DLD1 (cell line): ENCODE results near the gene LINGO1.

ENCODE experiments used
- in situ Hi-C: cut with HindIII; loops from 2 replicates; pipeline ENCODE4 v1.10.0; 2017; ENCODE audit warnings: low sequenced_read_pairs

LINGO1 gene, protein sequence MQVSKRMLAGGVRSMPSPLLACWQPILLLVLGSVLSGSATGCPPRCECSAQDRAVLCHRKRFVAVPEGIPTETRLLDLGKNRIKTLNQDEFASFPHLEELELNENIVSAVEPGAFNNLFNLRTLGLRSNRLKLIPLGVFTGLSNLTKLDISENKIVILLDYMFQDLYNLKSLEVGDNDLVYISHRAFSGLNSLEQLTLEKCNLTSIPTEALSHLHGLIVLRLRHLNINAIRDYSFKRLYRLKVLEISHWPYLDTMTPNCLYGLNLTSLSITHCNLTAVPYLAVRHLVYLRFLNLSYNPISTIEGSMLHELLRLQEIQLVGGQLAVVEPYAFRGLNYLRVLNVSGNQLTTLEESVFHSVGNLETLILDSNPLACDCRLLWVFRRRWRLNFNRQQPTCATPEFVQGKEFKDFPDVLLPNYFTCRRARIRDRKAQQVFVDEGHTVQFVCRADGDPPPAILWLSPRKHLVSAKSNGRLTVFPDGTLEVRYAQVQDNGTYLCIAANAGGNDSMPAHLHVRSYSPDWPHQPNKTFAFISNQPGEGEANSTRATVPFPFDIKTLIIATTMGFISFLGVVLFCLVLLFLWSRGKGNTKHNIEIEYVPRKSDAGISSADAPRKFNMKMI

DNA sequence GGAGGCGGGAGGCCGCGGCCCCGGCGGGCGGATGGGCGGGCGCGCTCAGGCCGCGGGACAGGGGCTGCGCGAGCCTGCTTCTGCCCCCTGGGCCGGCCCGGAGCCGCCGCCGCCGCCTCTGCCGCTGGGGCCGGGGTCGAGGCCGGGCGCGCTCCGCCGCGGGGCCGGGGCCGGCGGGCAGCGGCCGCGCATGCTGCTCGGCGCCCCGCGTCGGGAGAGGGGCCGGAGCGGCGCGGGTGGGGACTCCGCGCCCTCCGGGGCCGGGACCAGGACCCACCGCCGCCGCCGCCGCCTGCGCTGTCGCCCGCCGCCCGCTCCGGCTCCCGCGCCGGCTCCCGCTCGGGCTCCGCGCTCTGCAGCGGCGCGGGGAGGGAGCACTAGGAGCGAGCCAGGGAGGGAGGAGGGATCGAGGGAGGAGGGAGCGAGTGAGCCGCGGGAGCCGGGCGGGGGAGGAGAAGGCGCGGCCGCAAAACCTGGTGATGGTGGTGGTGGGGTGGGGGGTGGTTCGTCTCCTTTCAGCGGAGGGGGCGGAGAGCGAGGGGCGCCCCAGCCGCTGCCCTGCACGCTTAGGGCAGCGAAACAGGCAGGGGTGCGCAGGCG is at the start of gene LINGO1:
Gene LINGO1, minus strand, starts transcription at position 379 of the 600 bp plus-strand sequence. CDS start 597 bp downstream, outside the sequence.
- in situ Hi-C loops, result no loop called here

DNA sequence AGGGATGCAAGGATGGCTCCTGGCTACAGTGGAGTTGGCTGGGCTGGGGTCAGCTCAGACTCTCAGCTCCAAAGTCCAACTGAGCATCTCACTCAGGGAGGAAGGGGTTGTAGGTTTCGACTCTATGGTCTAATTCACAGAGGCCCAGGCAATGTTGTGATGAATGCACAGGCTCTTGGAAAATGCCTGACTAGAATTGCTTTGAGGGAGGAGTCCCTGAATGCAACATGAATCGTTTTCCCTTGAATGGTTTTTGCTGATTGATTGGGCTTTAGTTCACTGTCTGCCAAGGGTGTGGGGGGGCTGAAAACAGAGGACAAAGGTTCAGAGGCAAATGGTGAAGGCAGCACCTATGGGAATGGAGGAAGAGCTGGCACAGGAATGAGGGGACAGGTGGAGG is 48.6 kb upstream of the LINGO1 start:
- in situ Hi-C loops, result no loop called here

DNA sequence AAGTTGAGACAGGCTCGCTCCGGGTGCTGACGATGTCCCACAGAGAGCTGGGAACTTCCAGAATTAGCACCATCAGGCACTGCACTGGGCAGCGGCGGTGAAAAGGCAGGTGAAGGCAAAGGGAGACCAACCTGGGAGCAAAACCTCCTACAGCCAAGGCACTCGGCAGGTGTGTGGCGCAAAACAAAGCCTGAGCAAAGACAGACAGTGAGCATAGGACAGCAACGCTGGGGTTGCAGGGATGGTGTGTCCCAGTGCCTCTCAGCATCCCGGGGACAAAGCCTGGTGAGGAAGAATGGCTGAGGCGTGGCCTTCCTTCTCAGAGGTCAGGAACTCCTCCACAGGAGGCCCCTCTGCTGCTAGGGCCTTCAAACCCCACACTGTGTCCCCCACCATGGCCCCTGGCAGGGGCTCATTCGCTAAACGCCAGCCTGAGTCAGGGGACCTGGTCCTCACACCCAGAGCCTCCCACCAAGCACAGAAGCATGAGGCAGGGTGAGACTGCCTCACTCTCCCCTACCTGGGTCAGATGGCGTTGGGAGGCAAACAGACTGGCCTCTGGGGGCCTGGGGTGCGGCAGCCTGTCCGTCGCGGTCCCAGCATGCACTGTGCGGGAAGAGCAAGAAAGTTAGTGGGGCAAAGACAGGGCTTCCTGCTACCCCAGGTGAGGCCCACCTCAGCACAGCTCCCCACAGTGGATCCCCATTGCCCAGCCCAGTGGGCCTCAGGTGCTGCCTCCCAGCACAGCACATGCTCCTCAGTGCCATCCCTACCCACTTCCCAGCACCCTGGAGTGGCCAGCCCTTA is 44.1 kb upstream of the LINGO1 start:
- in situ Hi-C loops, result no loop called here

DNA sequence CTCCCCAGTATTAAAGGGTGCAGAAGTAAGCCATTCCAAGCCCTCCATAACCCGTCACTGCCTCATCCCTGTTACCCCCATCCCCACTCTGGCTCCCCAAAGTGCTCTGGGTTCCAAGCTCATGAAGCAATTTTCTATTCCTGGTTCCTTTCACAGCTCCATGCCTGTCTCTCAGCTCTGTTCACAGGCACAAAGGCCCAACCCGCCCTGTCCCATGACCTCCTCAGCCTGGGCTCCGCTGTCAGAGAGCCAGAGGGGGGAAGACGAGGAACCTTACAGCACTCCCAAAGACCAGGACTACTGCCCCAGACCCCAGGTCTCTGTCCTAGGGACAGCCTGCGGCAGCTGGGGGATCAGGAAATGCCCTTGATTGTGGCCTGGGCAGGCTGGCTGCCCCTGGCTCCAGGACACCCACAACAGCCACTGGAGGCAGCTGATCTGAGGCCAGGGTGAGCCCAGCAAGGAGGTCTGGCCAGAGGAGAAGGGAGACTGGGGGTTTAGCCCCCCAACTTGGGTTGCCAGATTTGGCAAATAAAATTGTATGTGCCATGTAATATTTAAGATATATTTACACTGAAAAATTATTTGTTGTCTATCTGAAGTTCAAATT is 43.2 kb upstream of the LINGO1 start:
- in situ Hi-C loops, result no loop called here

DNA sequence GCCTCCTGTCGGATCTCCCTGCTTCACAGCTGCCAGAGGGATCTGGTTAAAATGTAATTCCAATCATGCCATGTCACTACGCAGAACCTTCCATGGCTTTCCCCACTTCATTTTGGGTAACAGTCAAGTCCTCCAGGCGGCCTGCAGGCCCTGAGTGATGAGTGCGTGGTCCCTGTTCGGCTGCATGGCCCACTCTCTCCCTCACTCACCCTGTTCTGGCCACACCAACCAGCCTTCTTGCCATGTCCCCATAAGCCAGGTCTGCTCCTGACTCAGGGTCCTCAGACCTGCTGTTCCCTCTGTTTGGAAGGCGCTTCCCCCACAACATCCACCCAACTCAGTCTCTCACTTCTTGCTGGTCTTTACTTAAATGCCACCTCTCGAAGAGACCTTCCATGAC is 41.6 kb upstream of the LINGO1 start:
- in situ Hi-C loops, result no loop called here

- in situ Hi-C loops, result no loop called here
These were observed 41.2 kb upstream of the LINGO1 start for GRCh38 chr15:77673866-77674265.

DNA sequence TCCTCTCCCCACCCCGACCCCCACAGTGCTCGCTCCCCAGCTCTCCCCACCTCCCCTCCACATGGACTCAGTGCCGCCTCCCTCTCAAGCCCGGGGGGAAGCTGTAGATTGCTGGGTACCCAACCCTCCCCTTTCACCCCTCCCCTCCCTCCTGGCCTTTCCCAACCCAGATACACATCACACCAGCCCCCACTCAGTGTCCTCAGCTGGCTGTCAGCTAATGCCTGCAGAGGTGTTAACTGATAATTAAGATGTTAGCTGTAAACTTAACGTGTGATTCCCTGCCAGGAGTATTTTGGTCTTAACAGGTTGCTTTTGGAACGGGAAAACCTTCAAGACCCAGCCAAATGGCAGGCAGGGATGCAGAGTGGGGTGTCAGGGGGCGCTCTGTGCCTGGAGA is 39.4 kb upstream of the LINGO1 start:
- in situ Hi-C loops, result no loop called here

DNA sequence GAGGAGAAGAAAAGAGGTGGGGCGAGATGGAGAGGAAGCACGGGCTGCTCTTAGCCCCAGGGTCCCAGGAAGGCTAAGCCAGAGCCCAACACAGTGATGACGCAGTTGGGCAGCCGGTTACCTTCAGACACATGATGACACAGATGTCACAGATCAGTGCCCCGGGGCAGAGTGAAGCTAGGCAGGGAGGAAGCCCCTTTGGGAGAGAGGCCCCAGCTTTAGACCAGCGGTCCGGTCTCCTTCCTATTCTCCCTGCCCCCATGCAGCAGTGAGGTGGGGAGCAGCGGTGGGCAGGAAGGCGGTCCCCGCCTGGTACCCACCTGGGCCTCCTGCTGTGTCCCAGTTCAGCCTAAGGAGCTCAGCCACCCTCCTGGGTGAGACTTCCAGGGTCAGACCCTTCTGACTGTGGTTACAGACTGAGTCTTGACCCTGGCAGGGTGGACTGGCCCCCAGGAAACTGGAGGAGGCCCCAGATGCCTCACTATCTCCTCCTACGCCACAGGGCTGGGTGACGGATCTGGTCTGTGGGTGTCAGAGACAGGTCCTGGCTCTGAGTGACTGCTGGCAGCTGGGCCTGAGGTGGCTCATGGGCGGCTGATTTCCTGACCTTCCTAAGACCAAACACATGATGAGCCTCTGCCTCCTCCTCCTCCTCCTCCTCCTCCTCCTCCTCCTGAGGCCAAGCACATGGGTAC is 38.8 kb upstream of the LINGO1 start:
- in situ Hi-C loops, result no loop called here

DNA sequence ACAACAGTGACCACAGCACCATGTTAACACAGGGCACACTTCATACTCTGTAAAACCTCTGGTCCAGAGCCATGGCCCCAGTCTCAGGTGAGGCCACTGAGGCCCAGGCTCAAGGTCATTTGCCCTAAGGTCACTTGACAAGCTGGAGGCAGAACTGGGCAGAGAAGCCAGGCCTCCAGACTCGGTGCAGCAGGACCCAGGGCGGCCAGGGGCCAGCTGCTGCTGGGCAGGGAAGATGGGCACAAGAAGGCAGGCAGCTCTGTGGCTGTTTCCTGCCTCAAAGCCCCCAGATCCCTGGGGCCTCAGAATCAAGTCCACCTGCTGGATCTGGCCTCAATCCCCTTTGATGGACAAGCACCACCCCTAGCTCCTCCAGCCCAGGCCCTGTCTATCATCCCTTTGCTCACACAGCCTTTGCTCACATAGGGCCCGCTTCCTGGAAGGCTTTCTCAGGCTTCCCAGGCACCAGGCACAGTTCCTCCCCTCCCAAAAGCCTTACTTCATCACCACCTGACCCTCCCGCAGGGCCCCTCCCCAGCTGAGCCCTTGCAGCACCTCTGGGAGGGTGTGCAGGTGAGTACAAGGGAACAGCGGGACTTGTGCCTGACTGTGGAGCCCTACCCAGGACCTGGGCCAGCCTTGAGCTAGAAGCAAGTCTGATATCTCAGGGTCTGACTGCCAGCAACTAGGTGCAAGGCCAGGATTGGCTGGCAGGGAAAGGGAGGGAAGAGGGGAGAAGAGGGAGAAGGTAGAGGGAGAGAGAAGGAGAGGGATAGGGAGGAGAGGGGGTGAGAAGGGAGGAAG is 38.0 kb upstream of the LINGO1 start:
- in situ Hi-C loops, result no loop called here

GRCh38 chr15:77669896-77670295 is 37.2 kb upstream of the LINGO1 start:
- in situ Hi-C loops, result no loop called here

DNA sequence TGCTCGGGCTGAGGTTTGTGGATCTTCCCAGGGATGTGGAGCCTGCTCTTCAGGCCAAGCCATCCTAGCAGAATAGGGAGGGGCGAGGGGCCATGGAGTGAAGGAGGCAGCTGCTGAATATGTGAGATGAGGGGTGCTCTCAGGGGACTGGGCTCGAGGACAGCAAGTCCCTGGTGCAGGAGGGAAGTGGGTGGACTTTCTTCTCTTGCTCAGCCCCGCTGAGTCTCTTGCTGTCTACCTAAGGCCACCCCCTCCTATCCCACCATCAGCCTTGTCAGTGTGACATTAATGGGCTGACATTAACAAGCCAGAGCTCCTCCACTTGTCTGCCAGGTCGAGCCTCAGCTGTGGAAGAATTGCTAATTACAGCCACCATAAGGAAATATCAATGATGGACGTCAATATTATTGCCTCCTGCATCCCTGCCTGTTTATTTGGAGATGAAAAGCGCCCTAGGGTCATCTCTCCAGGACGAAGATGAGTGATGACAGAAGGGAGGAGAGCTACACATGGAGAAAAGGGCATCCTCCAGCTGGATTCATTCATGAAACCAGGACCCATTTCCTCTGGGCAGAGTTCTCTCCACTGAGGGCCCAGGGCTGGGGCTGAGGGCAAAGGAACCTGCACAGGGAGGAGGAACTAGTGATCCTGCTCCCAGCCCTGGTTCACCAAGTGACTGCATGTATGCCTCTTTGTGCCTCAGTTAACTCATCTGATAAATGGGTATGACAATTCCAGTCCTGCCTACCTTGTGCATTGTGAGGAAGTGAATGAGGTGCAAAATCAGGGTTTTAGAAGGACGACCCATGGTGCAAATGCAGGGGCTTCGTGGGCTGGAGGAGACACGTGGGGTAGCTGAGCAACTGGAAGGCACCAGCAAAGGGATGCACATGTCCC is 34.9 kb upstream of the LINGO1 start:
- in situ Hi-C loops, result no loop called here

- in situ Hi-C loops, result no loop called here
These were observed 33.6 kb upstream of the LINGO1 start for GRCh38 chr15:77666296-77666660.

DNA sequence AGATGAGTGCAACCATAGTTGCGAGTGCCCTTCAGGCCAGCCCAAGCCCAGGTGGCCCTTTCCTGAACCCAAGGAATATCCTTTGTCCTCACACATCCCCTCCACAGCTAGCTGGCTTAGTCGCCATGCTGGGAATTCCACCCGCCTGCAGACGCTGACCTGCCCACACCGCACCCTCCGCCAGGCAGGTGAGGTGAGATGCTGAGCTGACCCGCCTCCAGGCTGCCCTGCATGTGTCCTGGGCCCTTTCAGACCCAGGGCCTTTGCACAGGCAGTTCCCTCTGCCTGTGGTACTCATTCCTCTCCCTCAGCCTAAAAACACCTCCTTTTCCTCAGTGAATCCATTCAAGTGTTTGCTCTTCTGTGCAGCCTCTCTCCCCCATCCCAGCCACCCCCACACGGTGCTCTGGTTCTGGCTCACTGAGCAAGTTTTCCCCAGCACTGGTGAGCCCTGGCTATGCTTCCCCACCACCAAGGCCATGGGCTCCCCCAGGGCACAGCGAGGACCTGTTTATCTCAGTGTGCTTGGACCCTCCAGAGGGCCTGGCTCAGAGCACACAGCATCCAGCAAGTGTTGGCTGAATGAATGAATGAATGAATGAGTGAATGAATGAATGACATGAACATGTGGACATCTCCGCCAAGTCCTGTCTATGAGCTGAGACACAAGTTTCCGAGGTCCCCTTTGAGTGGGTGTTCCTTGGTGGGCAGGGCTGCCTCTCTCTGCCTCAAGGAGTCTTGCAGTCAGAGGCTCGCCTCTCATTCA is 33.0 kb upstream of the LINGO1 start:
- in situ Hi-C loops, result no loop called here

- in situ Hi-C loops, result no loop called here
These were observed 31.7 kb upstream of the LINGO1 start for GRCh38 chr15:77664428-77664827.

GRCh38 chr15:77663256-77663655 is 30.5 kb upstream of the LINGO1 start:
- in situ Hi-C loops, result no loop called here

- in situ Hi-C loops, result no loop called here
These were observed 26.9 kb upstream of the LINGO1 start for GRCh38 chr15:77659350-77660321.

DNA sequence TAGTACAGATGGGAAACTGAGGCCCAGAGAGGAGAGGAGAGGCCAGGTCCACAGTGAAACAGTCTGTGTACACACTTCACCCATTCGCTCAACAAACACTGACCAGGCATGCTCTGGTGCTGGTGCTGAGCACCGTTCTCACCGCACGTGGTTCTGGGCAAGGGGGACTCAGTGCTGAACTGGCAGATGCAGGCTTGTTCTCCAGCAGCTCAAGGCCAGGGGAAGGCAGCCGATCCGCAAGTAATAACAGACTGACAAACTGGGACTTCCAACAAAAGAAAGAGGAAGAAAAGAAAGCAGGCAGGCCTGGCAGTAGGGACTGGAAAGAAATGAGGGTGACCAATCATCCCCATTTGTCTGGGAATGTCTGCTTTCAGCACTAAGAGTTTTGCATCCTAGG is 25.6 kb upstream of the LINGO1 start:
- in situ Hi-C loops, result no loop called here
